ENCODE data around the gene PDRG1.

DNA sequence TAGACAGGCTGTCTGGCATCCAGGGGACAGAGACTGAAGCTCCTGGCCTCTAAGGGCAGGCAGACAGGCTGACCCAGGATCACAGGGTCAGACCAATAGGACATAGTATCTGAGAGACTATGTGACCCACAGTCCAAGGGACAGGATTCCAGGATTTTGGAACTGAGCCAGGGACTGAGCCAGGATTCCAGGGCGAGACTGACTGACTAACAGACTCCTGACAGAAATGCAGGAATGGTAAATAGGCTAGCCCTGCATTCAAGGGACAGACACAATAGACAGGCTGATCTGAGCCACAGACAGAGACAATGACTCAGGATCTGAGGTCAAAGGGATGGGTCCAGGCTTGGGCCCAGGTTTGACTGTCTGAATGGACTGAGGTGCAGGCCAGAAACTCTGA, 35.9 kb upstream of the PDRG1 start:
- TF ChIP-seq POLR2AphosphoS2 (conservative IDR thresholded peaks at IDR 0.05; ENCODE audit: low read length) (no peak), KDM1A (IDR thresholded peaks at IDR 0.05; ENCODE audit: low read depth) (no peak), EP300 (IDR thresholded peaks at IDR 0.05) (no peak), RAD21 (conservative IDR thresholded peaks at IDR 0.05 in 1 of 2, IDR thresholded peaks at IDR 0.05 in 1 of 2) (no peak)
